ENCODE data around the gene PUS3.
"Not testable (repeated sequence)": the region's sequence is repeated elsewhere in the genome, so short reads cannot be mapped to it uniquely, and the experiment has no call there.

DNA sequence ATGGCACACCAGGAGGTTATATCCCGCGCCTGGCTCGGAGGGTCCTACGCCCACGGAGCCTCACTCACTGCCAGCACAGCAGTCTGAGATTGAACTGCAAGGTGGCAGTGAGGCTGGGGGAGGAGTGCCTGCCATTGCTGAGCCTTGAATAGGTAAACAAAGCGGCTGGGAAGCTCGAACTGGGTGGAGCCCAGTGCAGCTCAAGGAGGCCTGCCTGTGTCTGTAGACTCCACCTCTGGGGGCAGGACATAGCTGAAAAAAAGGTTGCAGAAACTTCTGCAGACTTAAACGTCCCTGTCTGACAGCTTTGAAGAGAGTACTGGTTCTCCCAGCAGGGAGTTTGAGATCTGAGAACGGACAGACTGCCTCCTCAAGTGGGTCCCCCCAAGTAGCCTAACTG, 45.3 kb downstream of the PUS3 start:
- TF ChIP-seq, protein P1, sequence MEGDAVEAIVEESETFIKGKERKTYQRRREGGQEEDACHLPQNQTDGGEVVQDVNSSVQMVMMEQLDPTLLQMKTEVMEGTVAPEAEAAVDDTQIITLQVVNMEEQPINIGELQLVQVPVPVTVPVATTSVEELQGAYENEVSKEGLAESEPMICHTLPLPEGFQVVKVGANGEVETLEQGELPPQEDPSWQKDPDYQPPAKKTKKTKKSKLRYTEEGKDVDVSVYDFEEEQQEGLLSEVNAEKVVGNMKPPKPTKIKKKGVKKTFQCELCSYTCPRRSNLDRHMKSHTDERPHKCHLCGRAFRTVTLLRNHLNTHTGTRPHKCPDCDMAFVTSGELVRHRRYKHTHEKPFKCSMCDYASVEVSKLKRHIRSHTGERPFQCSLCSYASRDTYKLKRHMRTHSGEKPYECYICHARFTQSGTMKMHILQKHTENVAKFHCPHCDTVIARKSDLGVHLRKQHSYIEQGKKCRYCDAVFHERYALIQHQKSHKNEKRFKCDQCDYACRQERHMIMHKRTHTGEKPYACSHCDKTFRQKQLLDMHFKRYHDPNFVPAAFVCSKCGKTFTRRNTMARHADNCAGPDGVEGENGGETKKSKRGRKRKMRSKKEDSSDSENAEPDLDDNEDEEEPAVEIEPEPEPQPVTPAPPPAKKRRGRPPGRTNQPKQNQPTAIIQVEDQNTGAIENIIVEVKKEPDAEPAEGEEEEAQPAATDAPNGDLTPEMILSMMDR (IDR thresholded peaks at IDR 0.05; ENCODE audit: low read depth, low read length), result not testable (repeated sequence)
- TF ChIP-seq EZH2phosphoT487 (IDR thresholded peaks at IDR 0.05; ENCODE audit: low read depth), result not testable (repeated sequence)

Data from OCI-LY3 (cell line).